ENCODE measurements around the gene CELA2A.
"Not testable (repeated sequence)": the region's sequence is repeated elsewhere in the genome, so short reads cannot be mapped to it uniquely, and the experiment has no call there.

CELA2A gene

GRCh38 chr1:15466955-15467625 lies 10.6 kb downstream of the CELA2A start:
- H3K4me1 ChIP-seq (ENCODE audit: control insufficient read depth, insufficient read depth, low read length); H3K36me3 ChIP-seq (ENCODE audit: control insufficient read depth, insufficient read depth, low read length); H3K27me3 ChIP-seq (ENCODE audit: control insufficient read depth, insufficient read depth, low read length); H3K4me3 ChIP-seq (ENCODE audit: low read length); H3K9me3 ChIP-seq (ENCODE audit: control insufficient read depth, low read length); H3K9ac ChIP-seq (ENCODE audit: low read length): not testable (repeated sequence)

- Histone ChIP-seq H3K4me1 (ENCODE audit: control insufficient read depth, insufficient read depth, low read length) (no peaks in the 10 kb centered on the region), H3K36me3 (ENCODE audit: control insufficient read depth, insufficient read depth, low read length) (no peaks in the 10 kb centered on the region), H3K9me3 (ENCODE audit: control insufficient read depth, low read length) (no peaks in the 10 kb centered on the region)
These were observed 11.6 kb downstream of the CELA2A start for GRCh38 chr1:15468145-15468544.

GRCh38 chr1:15469361-15469760 lies 12.8 kb downstream of the CELA2A start:
- Histone ChIP-seq H3K4me3 (ENCODE audit: low read length) (no peak overlapping the region), H3K9ac (ENCODE audit: low read length) (no peak overlapping the region), H3K9me3 (ENCODE audit: control insufficient read depth, low read length) (no peaks in the 10 kb centered on the region), H3K4me1 (ENCODE audit: control insufficient read depth, insufficient read depth, low read length) (no peaks in the 10 kb centered on the region), H3K27me3 (ENCODE audit: control insufficient read depth, insufficient read depth, low read length) (no peaks in the 10 kb centered on the region), H3K36me3 (ENCODE audit: control insufficient read depth, insufficient read depth, low read length) (no peaks in the 10 kb centered on the region)

More at GRCh38 chr1:15468145-15468544, 11.6 kb downstream of the CELA2A start:
- H3K27me3 ChIP-seq (ENCODE audit: control insufficient read depth, insufficient read depth, low read length): no peaks in the 10 kb centered on the region
- H3K9ac ChIP-seq (ENCODE audit: low read length): no peak overlapping the region
- no peak overlapping the region for H3K4me3 ChIP-seq (ENCODE audit: low read length)

GRCh38 chr1:15469821-15470448 lies 13.4 kb downstream of the CELA2A start:
- not testable (repeated sequence) for H3K9ac ChIP-seq (ENCODE audit: low read length); H3K36me3 ChIP-seq (ENCODE audit: control insufficient read depth, insufficient read depth, low read length); H3K4me3 ChIP-seq (ENCODE audit: low read length); H3K27me3 ChIP-seq (ENCODE audit: control insufficient read depth, insufficient read depth, low read length); H3K9me3 ChIP-seq (ENCODE audit: control insufficient read depth, low read length); H3K4me1 ChIP-seq (ENCODE audit: control insufficient read depth, insufficient read depth, low read length)

- H3K27me3 ChIP-seq (ENCODE audit: control insufficient read depth, insufficient read depth, low read length); H3K4me3 ChIP-seq (ENCODE audit: low read length); H3K9ac ChIP-seq (ENCODE audit: low read length); H3K4me1 ChIP-seq (ENCODE audit: control insufficient read depth, insufficient read depth, low read length); H3K9me3 ChIP-seq (ENCODE audit: control insufficient read depth, low read length); H3K36me3 ChIP-seq (ENCODE audit: control insufficient read depth, insufficient read depth, low read length): not testable (repeated sequence)
These were observed 14.5 kb downstream of the CELA2A start for GRCh38 chr1:15471067-15471466.

- H3K36me3 ChIP-seq (ENCODE audit: control insufficient read depth, insufficient read depth, low read length); H3K9ac ChIP-seq (ENCODE audit: low read length); H3K27me3 ChIP-seq (ENCODE audit: control insufficient read depth, insufficient read depth, low read length); H3K4me3 ChIP-seq (ENCODE audit: low read length); H3K9me3 ChIP-seq (ENCODE audit: control insufficient read depth, low read length); H3K4me1 ChIP-seq (ENCODE audit: control insufficient read depth, insufficient read depth, low read length): not testable (repeated sequence)
These were observed 15.2 kb downstream of the CELA2A start for GRCh38 chr1:15471723-15472122.

GRCh38 chr1:15472587-15472986 lies 16.1 kb downstream of the CELA2A start:
- Histone ChIP-seq H3K9me3 (ENCODE audit: control insufficient read depth, low read length) (no peaks in the 10 kb centered on the region), H3K27me3 (ENCODE audit: control insufficient read depth, insufficient read depth, low read length) (no peaks in the 10 kb centered on the region), H3K4me1 (ENCODE audit: control insufficient read depth, insufficient read depth, low read length) (no peaks in the 10 kb centered on the region), H3K4me3 (ENCODE audit: low read length) (no peak overlapping the region), H3K36me3 (ENCODE audit: control insufficient read depth, insufficient read depth, low read length) (no peaks in the 10 kb centered on the region), H3K9ac (ENCODE audit: low read length) (no peak overlapping the region)

- Histone ChIP-seq H3K4me1 (ENCODE audit: control insufficient read depth, insufficient read depth, low read length) (no peaks in the 10 kb centered on the region), H3K9me3 (ENCODE audit: control insufficient read depth, low read length) (no peaks in the 10 kb centered on the region), H3K4me3 (ENCODE audit: low read length) (no peak within 1 kb of the TSS), H3K9ac (ENCODE audit: low read length) (no peak within 1 kb of the TSS), H3K27me3 (ENCODE audit: control insufficient read depth, insufficient read depth, low read length) (no peaks in the 10 kb centered on the region), H3K36me3 (ENCODE audit: control insufficient read depth, insufficient read depth, low read length) (no peaks in the 10 kb centered on the region)
These were observed 19.3 kb downstream of the CELA2A start, which contains the start of gene CELA2B for GRCh38 chr1:15475752-15476314. CELA2B (plus strand) TSS chr1:15476104; CDS start chr1:15476126, 22 bp downstream.

GRCh38 chr1:15476927-15477326 lies 20.4 kb downstream of the CELA2A start:
- no peaks in the 10 kb centered on the region for H3K9me3 ChIP-seq (ENCODE audit: control insufficient read depth, low read length)
- H3K36me3 ChIP-seq (ENCODE audit: control insufficient read depth, insufficient read depth, low read length): no peaks in the 10 kb centered on the region
- no peak overlapping the region for H3K9ac ChIP-seq (ENCODE audit: low read length)
- H3K4me3 ChIP-seq (ENCODE audit: low read length): no peak overlapping the region
- H3K4me1 ChIP-seq (ENCODE audit: control insufficient read depth, insufficient read depth, low read length): no peaks in the 10 kb centered on the region
- H3K27me3 ChIP-seq (ENCODE audit: control insufficient read depth, insufficient read depth, low read length): no peaks in the 10 kb centered on the region

GRCh38 chr1:15477646-15478212 lies 21.2 kb downstream of the CELA2A start:
- Histone ChIP-seq H3K9ac (ENCODE audit: low read length) (no peak overlapping the region), H3K4me3 (ENCODE audit: low read length) (no peak overlapping the region), H3K4me1 (ENCODE audit: control insufficient read depth, insufficient read depth, low read length) (no peaks in the 10 kb centered on the region), H3K36me3 (ENCODE audit: control insufficient read depth, insufficient read depth, low read length) (no peaks in the 10 kb centered on the region), H3K27me3 (ENCODE audit: control insufficient read depth, insufficient read depth, low read length) (no peaks in the 10 kb centered on the region), H3K9me3 (ENCODE audit: control insufficient read depth, low read length) (no peaks in the 10 kb centered on the region)

GRCh38 chr1:15479654-15480347 lies 23.3 kb downstream of the CELA2A start:
- H3K4me1 ChIP-seq (ENCODE audit: control insufficient read depth, insufficient read depth, low read length): no peaks in the 10 kb centered on the region
- H3K27me3 ChIP-seq (ENCODE audit: control insufficient read depth, insufficient read depth, low read length): no peaks in the 10 kb centered on the region
- H3K36me3 ChIP-seq (ENCODE audit: control insufficient read depth, insufficient read depth, low read length): no peaks in the 10 kb centered on the region
- no peak overlapping the region for H3K4me3 ChIP-seq (ENCODE audit: low read length)
- no peaks in the 10 kb centered on the region for H3K9me3 ChIP-seq (ENCODE audit: control insufficient read depth, low read length)
- H3K9ac ChIP-seq (ENCODE audit: low read length): no peak overlapping the region

- not testable (repeated sequence) for H3K9ac ChIP-seq (ENCODE audit: low read length); H3K4me3 ChIP-seq (ENCODE audit: low read length); H3K9me3 ChIP-seq (ENCODE audit: control insufficient read depth, low read length); H3K36me3 ChIP-seq (ENCODE audit: control insufficient read depth, insufficient read depth, low read length); H3K4me1 ChIP-seq (ENCODE audit: control insufficient read depth, insufficient read depth, low read length); H3K27me3 ChIP-seq (ENCODE audit: control insufficient read depth, insufficient read depth, low read length)
These were observed 25.9 kb downstream of the CELA2A start for GRCh38 chr1:15482455-15482854.

Measured in mucosa of stomach (tissue), 1 donor.